ENCODE measurements around the gene B4GALT2. TPM values are rescaled to one million over a fixed set of nuclear protein-coding genes. Genes with fewer than 3 reads are reported as not detected.
A peak's percentile ranks its signal among the peaks of the same experiment; 100 is the strongest.

Gene B4GALT2
- total and polyA plus RNA-seq, 2 of the 4 experiments (the other 2 are of a cell fraction): 52.3 to 60.8 TPM

DNA sequence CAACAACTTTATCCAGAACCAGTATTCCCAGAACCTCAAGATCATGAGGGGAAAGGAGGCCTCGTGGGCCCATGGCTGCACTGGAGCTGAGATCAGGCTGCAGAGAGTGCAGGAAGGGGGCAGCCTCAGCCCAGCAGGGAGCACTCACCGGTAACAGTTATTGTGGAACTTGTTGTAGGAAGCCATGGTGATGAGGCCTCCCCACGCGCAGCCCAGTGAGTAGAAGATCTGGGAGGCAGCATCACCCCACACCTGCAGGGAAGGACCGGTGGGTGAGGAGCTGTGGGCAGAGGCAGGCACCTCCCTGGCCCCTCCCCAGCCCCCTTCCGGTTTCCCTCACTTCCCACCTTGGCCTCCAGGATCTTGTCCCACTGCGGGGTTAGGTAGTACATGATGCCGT, 23.2 kb downstream of the B4GALT2 start:
- TF ChIP-seq POLR2A (IDR thresholded peaks at IDR 0.05; ENCODE audit: low read depth, low read length): no peak
- no peak for TF ChIP-seq MAFK (IDR thresholded peaks at IDR 0.05; ENCODE audit: low read depth, low read length)
- no peak for TF ChIP-seq RCOR1 (IDR thresholded peaks at IDR 0.05; ENCODE audit: insufficient replicate concordance, low read length)
- TF ChIP-seq SMC3 (IDR thresholded peaks at IDR 0.05; ENCODE audit: low read depth, low read length): no peak
- TF ChIP-seq RAD21 (IDR thresholded peaks at IDR 0.05; ENCODE audit: low read length): no peak
- no peak for TF ChIP-seq BHLHE40 (IDR thresholded peaks at IDR 0.05; ENCODE audit: low read depth, low read length)
- no peak for TF ChIP-seq FOS (IDR thresholded peaks at IDR 0.05; ENCODE audit: low read depth, low read length)
- TF ChIP-seq MAZ (IDR thresholded peaks at IDR 0.05; ENCODE audit: borderline replicate concordance, low read depth, low read length): no peak
- no peak for TF ChIP-seq MXI1 (IDR thresholded peaks at IDR 0.05; ENCODE audit: borderline replicate concordance, low read depth, low read length)
- no peak for TF ChIP-seq CHD1 (IDR thresholded peaks at IDR 0.05; ENCODE audit: low read depth, low read length)
- no peak for TF ChIP-seq CEBPB (IDR thresholded peaks at IDR 0.05; ENCODE audit: low read depth, low read length)
- TF ChIP-seq, protein P1, sequence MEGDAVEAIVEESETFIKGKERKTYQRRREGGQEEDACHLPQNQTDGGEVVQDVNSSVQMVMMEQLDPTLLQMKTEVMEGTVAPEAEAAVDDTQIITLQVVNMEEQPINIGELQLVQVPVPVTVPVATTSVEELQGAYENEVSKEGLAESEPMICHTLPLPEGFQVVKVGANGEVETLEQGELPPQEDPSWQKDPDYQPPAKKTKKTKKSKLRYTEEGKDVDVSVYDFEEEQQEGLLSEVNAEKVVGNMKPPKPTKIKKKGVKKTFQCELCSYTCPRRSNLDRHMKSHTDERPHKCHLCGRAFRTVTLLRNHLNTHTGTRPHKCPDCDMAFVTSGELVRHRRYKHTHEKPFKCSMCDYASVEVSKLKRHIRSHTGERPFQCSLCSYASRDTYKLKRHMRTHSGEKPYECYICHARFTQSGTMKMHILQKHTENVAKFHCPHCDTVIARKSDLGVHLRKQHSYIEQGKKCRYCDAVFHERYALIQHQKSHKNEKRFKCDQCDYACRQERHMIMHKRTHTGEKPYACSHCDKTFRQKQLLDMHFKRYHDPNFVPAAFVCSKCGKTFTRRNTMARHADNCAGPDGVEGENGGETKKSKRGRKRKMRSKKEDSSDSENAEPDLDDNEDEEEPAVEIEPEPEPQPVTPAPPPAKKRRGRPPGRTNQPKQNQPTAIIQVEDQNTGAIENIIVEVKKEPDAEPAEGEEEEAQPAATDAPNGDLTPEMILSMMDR (conservative IDR thresholded peaks at IDR 0.05; ENCODE audit: low read depth, low read length): no peak
- no peak for TF ChIP-seq NFE2L2 (IDR thresholded peaks at IDR 0.05; ENCODE audit: low read depth, low read length)
- TF ChIP-seq, protein P2, sequence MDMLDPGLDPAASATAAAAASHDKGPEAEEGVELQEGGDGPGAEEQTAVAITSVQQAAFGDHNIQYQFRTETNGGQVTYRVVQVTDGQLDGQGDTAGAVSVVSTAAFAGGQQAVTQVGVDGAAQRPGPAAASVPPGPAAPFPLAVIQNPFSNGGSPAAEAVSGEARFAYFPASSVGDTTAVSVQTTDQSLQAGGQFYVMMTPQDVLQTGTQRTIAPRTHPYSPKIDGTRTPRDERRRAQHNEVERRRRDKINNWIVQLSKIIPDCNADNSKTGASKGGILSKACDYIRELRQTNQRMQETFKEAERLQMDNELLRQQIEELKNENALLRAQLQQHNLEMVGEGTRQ (IDR thresholded peaks at IDR 0.05; ENCODE audit: low read depth, low read length): no peak
- TF ChIP-seq RFX5 (IDR thresholded peaks at IDR 0.05; ENCODE audit: low read depth, low read length): no peak
- TF ChIP-seq, protein P3, sequence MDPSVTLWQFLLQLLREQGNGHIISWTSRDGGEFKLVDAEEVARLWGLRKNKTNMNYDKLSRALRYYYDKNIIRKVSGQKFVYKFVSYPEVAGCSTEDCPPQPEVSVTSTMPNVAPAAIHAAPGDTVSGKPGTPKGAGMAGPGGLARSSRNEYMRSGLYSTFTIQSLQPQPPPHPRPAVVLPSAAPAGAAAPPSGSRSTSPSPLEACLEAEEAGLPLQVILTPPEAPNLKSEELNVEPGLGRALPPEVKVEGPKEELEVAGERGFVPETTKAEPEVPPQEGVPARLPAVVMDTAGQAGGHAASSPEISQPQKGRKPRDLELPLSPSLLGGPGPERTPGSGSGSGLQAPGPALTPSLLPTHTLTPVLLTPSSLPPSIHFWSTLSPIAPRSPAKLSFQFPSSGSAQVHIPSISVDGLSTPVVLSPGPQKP (IDR thresholded peaks at IDR 0.05; ENCODE audit: borderline replicate concordance, low read depth, low read length): no peak
- ChIA-PET POLR2A (ENCODE audit: unreplicated experiment) (no interaction called here), CTCF (no interaction called here)
- Histone ChIP-seq H3K4me2 (ENCODE audit: low read depth, low read length) (no peak overlapping the region), H4K20me1 (ENCODE audit: insufficient read depth, low read length) (no peaks in the 10 kb centered on the region), H3K9me3 (ENCODE audit: control insufficient read depth, insufficient read depth, low read length) (no peaks in the 10 kb centered on the region), H3K27me3 (ENCODE audit: control insufficient read depth, insufficient read depth, low read length) (no peaks in the 10 kb centered on the region), H2BK5ac (ENCODE audit: low read depth, low read length, poor library complexity, severe bottlenecking) (no peak overlapping the region), H4K5ac (ENCODE audit: low read depth, low read length) (no peak overlapping the region), H3K9me1 (ENCODE audit: insufficient read depth, low read length) (no peaks in the 10 kb centered on the region), H2AK5ac (ENCODE audit: low read depth, low read length) (no peak overlapping the region), H4K8ac (ENCODE audit: low read depth in 2 of 2, low read length in 2 of 2) (no peak overlapping the region), H3K23ac (ENCODE audit: low read depth, low read length) (no peak overlapping the region), H3K36me3 (ENCODE audit: control insufficient read depth, insufficient read depth, low read length) (peaks cover 24% of the 10 kb centered on the region; the same call in 1 of the 2 replicates), H3K56ac (ENCODE audit: extremely low read depth, insufficient read depth, low read length) (no peak overlapping the region), H3K18ac (ENCODE audit: low read depth, low read length) (no peak overlapping the region), H2BK20ac (ENCODE audit: low read depth, low read length) (no peak overlapping the region), H3K27ac (ENCODE audit: insufficient read depth, low read length) (no peak overlapping the region), H3K9ac (ENCODE audit: low read depth, low read length) (no peak overlapping the region), H3K14ac (replicated peaks; ENCODE audit: low read depth, low read length) (no peak overlapping the region), H2AK9ac (replicated peaks; ENCODE audit: low read depth, low read length, poor library complexity) (peak overlapping the region; percentile 57), H2BK15ac (ENCODE audit: low read depth, low read length) (no peak overlapping the region), H2BK120ac (ENCODE audit: low read depth, low read length) (no peak overlapping the region), H3K4me3 (ENCODE audit: insufficient read depth, low read depth, low read length) (no peak overlapping the region), H3K79me1 (ENCODE audit: low read depth in 1 of 2, low read length in 2 of 2) (no peaks in the 10 kb centered on the region), H4K91ac (ENCODE audit: insufficient read depth, low read depth, low read length) (no peak overlapping the region), H3K4me1 (ENCODE audit: control insufficient read depth, insufficient read depth, low read length) (no peaks in the 10 kb centered on the region; the same call in 1 of the 2 replicates), H3K4ac (ENCODE audit: low read depth, low read length) (no peak overlapping the region), H2AFZ (replicated peaks; ENCODE audit: low read length, poor library complexity) (no peak overlapping the region)
- BruUV-seq (replicated peaks): no TSS peak
- ATAC-seq (ENCODE audit: low read depth): no peak
- dilution Hi-C loops (cut with HindIII; ENCODE audit: low sequenced_read_pairs, unreplicated experiment) (no loop called here), in situ Hi-C loops (cut with MboI; ENCODE audit: low sequenced_read_pairs) (no loop called here), intact Hi-C loops (cut with micrococcal nuclease) (loop anchor here (10.0 kb wide), 1 partner anchor 313 kb away; no protein-coding TSS in a partner anchor)
- 86% methylated on average over 3 of the region's 8 CpGs; no CpG with 5 or more reads in 1 of the 2 experiments for WGBS, 2 experiments (ENCODE audit: extremely low coverage in 2 of 2, insufficient read length in 1 of 2)
- DNase-seq: no peak

Measured in IMR-90 (cell line).